GM18861 (cell line): ENCODE data around the gene TEAD4.

Source experiments
- ATAC-seq: cut with Tn5 transposase; IDR thresholded peaks from one replicate; pipeline ENCODE4 v1.9.1; 2021; ENCODE audit not compliant: unreplicated experiment

Gene TEAD4

GRCh38 chr12:2959192-2959504 lies at the start of gene TEAD4:
TEAD4 (plus strand) TSS chr12:2959397.
- no peak for ATAC-seq

- no peak for ATAC-seq
Measured at GRCh38 chr12:2912216-2912575, 47.0 kb upstream of the TEAD4 start.

- ATAC-seq, result no peak
Measured at GRCh38 chr12:2919249-2919648, 39.9 kb upstream of the TEAD4 start.

DNA sequence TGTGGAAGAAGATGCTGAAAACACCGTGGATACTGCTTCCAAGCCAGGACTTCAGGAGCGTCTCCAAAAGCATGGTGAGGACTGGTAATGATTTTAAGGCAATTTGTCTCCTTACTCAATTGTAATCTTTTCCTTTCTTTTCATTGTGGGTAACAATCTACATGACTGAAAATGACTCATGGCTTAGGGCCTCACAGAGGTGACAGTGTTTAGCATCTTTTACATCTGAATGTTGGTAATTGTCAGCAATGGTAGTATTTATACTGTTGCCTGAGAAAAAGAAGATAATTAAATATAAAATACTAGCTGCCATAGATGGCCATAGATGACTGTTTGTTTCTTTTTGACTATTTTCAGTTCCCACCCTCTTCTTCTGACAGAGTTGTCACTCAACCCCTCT lies 36.9 kb upstream of the TEAD4 start:
- ATAC-seq, result no peak

- ATAC-seq, result no peak
Measured at GRCh38 chr12:2923057-2923456, 36.1 kb upstream of the TEAD4 start.

DNA sequence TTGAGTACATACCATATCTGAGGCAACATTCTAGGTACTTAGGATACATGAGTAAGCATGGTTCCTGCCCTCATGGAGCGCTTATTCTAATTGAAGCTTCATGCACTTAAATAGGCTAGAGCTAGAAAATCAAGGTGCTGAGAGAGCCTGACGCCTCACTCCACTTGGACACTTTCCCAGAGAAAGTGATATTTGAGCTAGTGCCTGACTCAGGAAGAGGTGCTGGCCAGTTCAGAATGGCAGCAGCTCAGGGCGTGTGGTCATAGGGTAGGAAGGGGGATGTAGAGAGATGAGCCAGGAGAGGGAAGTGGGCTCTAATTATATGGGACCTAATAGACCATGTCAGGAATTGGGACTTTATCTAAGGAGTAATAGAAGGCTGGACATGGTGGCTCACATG lies 35.2 kb upstream of the TEAD4 start:
- ATAC-seq, result no peak

DNA sequence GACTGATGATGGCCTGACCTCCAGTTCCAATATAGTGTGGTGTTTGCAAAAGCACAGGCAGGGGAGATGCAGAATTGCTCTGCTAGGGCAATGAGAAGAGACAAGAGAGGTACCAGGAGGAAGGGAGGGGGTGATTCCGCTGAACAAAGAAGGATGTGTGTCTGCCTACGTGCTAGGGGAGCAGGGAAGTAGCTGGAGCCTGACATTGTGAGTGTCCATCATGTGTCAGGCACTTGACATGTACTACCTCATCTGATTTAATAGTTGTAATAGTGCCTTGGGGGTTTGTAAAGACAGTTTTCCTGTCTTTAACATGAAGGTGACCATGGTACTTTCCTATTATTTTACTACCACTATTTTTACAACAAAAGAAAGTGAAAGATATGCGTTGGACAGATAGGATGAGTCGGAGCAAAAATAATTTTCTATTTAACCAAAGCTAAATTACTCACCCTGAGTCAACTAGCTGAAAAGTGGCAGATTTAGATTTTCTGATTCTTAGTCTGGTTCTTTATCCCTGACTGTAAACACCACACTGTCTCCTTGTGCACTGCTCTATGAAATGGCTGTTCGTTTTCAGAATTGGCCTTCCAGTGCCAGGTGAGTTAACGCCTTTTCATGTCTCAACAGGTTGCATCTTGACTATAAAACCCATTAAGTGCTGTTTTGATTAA lies 33.7 kb upstream of the TEAD4 start:
- ATAC-seq, result no peak

DNA sequence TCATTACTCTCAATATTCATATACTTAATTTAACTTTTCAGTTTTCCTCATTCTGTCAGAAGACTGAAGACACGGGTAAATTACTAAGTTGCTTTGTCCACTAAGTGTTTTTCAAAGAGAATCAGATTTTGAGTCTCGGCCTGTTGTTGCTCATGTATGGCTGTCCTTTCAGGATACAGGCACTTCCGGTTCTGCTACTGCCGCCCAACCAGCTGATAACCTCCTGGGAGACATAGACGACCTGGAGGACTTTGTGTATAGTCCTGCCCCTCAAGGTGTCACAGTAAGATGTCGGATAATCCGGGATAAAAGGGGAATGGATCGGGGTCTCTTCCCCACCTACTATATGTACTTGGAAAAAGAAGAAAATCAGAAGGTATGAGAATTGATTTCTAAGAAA lies 28.3 kb upstream of the TEAD4 start:
- no peak for ATAC-seq

DNA sequence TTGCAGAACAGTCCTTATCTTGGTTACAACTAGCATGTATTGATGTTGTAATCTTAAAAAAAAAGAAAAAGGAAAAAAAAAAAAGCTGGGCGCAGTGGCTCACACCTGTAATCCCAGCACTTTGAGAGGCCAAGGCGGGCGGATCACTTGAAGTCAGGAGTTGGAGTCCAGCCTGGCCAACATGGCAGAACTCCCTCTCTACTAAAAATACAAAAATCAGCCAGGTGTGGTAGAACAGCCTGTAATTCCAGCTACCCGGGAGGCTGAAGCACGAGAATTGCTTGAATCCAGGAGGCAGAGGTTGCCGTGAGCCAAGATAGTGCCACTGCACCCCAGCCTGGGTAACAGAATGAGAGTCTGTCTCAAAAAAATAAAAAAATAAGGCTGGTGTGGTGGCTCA lies 25.6 kb upstream of the TEAD4 start:
- no peak for ATAC-seq

GRCh38 chr12:2934371-2934770 lies 24.8 kb upstream of the TEAD4 start:
- ATAC-seq, result no peak

GRCh38 chr12:2936301-2936700 lies 22.9 kb upstream of the TEAD4 start:
- ATAC-seq, result no peak

GRCh38 chr12:2937500-2937899 lies 21.7 kb upstream of the TEAD4 start:
- ATAC-seq, result no peak

GRCh38 chr12:2939191-2939590 lies 20.0 kb upstream of the TEAD4 start:
- ATAC-seq, result no peak

DNA sequence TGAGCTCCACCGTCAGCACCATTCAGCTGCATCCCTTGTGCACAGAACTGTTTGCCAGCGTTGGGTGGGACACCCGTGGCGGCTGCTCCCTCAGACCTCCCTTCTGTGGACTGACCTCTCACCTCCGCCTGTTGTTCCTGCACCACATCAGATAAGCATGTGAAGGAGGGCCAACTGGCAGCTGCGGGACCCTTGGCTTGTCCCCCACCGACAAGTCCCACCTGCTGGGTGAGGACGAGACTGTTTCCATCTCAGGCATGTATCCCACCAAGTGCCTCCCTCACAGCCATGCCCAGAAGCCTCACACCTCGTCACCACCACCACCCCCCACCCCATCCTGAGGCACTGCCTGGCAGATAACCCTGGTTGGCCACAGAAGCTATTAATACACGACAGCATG lies 18.6 kb upstream of the TEAD4 start:
- ATAC-seq, result no peak

GRCh38 chr12:2941524-2941923 lies 17.7 kb upstream of the TEAD4 start:
- no peak for ATAC-seq

DNA sequence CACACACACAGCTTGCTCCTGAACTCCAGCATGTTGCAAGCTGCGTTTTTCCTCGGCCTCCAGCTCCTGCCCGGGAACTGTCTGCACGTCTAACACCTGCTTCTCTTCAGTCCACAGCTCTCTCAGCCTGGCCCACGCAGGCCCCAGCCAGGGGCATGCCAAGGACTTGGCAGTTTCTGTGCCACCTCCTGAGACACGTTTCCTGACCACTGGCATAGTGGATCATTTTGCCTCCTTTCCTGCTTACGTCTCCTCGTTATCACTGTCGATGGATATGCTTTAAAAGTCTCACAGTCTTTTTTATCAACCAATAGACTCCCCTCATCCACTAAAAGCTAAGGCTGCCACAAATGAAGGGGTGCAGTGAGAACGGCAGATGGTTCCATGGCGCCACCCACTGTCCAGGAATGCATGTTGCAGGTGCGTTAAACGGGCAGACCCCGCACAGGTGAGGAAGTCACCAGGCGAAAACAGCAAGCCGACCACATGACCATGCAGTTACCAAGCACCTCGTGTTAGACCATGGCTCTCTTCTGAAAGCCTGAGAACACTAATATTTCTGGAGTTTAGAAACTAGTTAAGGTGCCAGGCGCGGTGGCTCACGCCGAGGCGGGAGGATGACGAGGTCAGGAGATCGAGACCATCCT lies 14.7 kb upstream of the TEAD4 start:
- ATAC-seq, result no peak

- ATAC-seq, result no peak
Measured at GRCh38 chr12:2949411-2949810, 9.8 kb upstream of the TEAD4 start.

DNA sequence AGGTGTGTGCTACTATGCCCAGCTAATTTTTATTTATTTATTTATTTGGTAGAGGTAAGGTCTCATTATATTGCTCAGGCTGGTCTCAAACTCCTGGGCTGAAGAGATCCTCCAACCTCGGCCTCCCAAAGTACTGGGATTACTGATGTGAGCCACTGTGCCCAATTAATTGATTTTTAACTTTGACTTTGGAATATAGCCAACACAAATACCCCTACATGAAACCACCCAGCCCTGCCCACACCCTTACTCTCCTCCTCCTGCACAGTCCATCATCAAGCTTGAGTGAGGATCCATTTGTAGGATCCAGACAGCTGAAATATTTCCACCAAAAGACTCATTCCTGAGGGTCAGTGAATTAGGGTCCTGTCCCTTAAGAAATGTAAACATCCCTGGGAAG lies 3.3 kb upstream of the TEAD4 start:
- ATAC-seq, result no peak

- no peak for ATAC-seq
Measured at GRCh38 chr12:2957816-2958431, 1.3 kb upstream of the TEAD4 start.

DNA sequence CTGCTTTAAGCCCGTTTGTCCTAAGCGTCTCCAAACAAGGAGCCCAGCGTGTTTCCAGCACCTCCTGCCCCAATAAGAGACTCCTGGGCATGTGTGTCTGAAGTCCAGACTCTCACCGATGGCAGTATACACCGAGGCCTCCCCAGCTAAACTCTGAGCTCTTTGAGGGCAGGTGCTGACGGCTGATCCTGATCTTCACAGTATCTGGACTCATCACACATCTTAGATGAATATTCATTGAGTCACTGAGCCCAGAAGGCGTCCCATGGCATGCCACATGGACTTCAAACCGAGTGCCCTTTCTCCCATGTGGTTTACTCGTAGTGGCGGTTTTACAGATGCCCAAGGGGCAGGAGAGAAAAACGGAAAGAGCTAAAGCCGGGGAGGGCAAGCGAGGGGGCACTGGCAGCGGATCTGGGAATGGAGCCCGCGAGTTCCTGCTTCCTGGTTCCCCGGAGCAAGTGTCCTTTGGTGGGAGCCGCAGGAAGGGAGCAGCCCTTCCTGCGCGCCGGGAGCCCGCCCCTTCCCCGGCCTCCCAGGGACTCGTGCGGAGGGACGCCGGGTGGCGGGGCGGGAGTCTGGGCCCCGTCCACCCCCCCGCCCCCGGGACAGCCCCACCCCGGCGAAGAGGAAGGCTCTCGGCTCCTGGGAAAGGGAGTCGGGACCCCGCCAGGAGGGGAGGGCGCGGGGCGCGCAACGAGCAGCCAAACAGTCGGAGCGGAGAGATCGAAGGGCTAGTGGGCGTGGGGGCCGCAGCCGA lies 585 bp upstream of the TEAD4 start:
- ATAC-seq, result no peak

GRCh38 chr12:2959505-2960389 lies 550 bp downstream of the TEAD4 start:
- ATAC-seq, result no peak
